ENCODE results near the gene CYP11A1.

The CYP11A1 gene

DNA sequence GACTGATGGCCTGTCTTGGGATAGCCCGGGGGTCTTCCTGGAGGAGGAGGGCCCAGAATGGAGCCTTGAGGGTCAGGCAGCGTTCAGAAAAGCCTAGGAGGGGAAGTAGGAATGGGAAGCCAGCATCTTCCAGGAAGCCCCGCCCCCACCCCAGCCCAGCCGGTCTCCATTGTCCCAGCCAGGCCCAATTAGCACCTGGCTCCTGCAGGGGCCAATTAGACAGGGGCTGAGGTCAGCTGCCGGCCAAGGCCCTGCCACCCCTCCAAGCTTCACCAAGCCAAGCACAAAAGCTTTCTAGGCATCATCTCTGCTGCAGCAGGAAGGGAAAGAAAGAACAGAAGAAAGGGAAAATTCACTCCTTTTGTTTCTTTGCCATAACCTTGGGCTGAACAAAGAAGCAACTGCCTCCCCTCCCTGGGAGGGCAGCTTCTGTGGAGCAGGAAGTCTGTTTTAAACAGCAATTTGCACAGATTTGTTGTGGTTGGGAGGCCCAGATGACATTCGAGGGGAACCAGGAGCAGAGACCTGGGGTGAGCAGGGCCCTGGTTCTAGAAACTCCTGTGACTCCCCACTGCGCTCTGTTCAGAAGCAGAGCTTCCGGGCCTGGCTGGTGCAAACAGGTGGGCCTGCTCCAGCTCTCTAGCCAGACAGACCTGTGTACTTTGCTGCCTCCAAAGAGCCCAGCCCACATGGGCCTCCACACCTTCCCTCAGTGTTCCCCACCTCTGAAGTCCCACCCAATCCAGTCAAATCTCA lies 47.7 kb downstream of the CYP11A1 start:
- no peak for DNase-seq

- DNase-seq, result no peak
These were observed 48.3 kb downstream of the CYP11A1 start for GRCh38 chr15:74319138-74319460.

DNA sequence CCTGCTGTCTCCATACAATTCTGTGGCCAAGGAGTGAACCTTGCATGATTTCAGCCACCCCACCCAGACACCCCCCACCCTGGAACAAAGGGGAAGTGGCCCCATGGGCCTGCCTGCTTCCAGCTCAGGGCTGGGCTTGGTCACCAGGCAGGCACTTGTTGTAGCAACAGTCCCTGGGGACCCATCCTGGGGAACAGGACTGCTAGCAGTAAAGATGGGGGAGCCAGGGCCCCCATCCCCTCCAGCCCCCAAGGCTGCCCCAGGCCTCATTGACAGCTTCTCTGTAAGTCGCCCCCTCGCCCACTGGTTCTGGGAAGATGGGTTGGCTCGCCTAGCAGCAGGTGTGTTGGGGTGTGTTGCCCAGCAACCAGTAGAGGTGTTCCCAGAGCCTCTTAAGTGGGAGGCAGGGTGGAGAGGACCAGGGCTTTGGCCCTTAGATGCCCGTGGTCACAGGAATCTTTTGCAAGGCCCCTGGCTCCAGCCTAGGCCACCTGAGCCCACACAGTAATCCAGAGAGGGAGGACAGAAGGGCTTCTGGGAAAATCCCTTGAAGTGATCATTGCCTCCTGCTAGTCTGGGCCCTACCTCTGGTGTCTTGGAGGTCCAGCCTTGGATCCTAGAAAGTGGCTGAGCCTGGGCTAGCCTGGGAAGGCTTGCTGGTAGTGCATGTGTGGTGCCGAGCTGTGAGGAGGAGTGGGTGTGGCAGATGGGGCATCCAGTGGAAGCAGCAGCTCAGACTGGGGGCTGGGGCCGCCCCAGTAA lies 48.9 kb downstream of the CYP11A1 start:
- DNase-seq, result no peak

DNA sequence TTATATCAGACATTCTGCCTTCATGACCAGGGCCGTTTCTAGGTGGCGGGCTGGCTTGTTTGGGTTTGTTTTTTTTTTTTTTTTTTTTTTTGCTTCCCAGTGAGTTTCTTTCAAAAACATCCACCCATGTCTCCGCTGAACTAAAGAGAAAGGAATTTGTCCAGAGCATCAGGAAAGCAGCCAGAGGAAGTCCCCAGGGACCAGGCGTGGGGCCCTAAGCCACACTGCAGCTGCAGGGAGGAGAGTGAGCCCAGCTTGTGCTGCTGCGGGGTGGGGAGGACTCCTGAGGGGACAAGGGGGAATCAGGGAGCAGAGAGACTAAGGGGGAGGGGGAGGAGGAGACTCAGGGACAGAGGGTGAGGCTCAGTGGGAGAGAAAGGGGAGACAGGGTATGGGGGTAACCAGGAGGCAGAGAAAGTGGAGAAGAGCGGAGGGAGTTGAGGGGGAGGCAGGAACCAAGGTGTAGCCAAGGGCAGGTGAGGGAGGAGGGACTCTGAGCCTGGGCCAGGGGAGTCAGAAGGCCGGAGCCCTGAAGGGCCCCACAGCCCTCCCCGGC lies 49.5 kb downstream of the CYP11A1 start:
- no peak for DNase-seq

GRCh38 chr15:74316141-74316540 lies 51.3 kb downstream of the CYP11A1 start:
- DNase-seq, result no peak

- DNase-seq, result no peak
These were observed 51.8 kb downstream of the CYP11A1 start for GRCh38 chr15:74315626-74316025.

DNA sequence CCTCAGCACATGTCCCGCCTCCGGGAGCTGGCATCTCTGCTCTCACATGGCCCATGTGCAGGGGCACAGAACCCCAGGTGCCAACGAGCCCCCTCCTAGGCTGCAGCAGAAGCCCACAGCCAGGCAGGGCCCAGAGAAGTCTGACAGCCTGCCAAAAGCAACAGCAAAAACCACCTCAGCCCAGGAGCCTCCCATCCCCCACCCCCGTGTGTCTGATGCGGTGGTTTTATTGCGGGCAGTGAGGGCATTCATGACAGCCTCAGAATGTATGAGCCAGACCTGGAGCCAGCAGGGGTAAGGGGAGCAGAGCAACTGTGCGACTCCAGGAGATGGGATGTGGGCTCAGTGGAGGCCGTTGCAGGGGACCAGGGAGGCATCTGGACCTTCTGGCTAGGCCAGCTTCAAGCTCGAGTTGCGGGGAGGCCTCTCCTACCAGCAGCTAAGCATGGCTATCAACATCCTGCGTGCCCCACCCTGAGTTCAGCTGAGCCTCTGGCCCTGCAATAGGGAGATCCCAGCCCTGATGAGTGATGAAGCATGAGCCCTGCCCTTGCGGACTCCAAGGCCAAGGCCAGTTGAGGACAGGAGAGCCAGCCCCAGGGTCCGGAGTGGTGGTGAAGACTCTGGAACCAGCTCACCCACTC lies 52.5 kb downstream of the CYP11A1 start:
- DNase-seq, result no peak

DNA sequence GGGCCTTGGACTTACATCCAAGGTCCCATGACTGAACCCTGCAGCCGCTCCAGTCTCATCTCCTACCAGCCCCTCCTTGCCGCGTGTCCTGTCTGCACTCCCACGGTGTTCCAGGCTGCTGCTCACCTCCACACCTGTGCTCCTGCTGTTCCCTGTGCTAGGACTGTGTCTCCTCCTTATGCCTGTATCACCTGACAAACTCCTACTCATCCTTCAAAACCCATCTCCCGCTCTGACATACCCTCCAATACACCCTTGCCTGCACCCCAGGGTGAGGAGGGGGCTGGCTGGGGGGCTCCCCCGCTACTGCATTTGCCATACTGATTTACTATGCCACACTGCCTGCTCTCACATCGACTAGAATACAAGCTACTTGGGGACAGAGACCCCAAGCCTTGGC lies 53.6 kb downstream of the CYP11A1 start:
- DNase-seq, result no peak

DNA sequence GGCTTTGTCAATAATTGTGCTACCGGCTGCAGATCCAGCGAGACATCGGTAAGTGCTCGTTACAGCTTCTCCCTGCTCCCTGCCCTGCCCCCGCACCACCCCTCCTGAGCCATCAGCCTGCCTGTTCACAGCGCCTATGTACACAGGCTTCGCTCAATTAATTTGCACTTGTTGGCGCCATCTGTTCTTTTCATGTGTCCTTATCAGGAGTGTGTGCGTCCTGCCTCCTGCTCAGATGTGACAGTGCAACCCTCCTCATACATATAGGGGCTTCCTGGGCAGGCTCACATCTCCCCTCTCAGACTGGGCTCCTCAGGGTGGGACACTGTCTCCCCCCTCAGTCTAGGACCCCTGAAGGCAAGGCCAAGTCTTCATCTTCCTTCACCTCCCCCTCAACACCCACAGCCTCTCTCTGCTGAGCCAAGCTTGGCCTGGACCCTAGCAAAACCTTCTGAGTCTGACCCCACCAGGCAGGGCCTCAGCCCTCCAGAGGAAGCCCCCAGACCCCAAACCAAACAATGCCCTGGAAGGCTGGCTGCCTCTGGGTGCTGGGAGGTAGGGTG lies 54.9 kb downstream of the CYP11A1 start:
- DNase-seq, result no peak

GRCh38 chr15:74311734-74312444 lies 55.6 kb downstream of the CYP11A1 start:
- no peak for DNase-seq

GRCh38 chr15:74307827-74308811 lies 59.3 kb downstream of the CYP11A1 start:
- no peak for DNase-seq

GRCh38 chr15:74306781-74307217 lies 60.6 kb downstream of the CYP11A1 start:
- DNase-seq, result no peak

DNA sequence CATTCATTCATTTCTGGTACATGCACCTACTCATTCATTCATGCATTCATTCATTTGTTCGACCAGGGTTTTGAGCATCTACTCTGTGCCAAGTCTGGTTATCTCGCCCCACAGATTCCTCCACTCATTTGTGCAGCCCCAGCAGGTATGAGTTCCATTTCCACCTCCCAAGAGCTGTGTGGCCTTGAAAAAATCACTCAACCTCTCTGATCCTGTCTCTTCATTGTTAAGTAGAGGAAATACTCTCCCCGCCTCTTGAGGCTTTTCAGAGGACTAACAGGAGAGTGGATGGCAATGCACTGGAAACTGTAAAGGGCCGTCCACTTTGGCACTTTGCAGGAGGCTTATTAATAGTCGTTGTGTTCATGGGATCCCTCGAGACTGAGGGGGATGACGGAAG lies 61.8 kb downstream of the CYP11A1 start:
- no peak for DNase-seq

DNA sequence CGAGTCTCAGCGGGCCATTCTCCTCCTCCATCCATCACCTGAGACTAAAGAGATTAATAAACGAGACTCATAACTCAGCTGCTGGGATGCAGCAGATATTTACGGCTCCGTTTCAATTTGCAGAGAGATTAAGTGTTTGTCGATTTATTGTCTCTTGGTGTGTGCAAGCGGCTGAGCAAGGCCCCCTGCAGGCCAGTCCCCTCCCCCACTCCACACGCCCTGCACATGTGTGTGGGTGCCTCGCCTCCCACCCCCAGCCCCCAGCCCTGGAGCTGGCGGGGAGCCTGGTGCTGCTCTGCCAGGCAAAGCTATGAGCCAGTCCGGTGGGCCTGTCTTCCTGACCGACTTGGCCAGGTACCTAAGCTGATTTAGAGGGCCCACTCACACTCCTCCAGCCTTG lies 63.0 kb downstream of the CYP11A1 start:
- DNase-seq, result no peak

GRCh38 chr15:74303741-74304309 lies 63.6 kb downstream of the CYP11A1 start:
- no peak for DNase-seq

GRCh38 chr15:74302821-74303359 lies 64.6 kb downstream of the CYP11A1 start:
- DNase-seq, result no peak

DNA sequence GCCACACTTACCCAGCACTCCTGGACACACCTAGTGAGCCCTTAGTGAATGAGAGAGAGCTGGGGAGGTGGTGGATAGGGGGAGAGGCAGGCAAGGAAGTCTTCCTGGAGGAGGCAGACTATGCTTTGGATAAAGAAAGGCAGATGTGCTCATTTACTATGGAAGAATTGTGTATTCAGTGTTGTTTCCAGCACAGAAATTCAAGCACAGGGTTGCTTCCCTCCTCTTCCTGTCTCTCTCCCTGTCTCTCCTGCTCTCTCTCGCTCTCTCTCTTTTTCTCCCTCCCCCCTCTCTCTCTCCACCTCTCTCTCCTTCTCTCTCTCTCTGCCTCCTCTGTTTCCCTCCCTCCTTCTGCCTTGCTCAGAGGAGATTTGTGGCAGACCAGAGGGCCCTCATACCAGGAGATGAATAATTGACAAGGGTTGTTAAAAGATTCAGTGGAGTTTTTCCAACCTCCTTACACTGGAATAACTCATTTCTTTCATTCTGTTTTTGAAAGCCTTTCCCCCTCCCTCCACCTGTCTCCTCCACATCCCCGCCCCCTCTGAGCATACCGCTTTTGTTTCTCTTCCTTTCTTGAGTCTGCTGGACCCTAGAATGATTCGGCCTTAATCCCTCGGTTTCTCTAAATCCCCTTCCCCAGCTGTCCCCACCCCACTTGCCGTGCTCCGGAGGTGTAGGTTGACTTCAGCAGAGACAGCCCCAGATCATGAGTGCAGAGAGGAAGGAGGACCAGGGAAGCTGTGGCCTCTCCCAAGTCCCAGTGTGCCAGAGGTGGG lies 65.7 kb downstream of the CYP11A1 start:
- DNase-seq, result no peak

DNA sequence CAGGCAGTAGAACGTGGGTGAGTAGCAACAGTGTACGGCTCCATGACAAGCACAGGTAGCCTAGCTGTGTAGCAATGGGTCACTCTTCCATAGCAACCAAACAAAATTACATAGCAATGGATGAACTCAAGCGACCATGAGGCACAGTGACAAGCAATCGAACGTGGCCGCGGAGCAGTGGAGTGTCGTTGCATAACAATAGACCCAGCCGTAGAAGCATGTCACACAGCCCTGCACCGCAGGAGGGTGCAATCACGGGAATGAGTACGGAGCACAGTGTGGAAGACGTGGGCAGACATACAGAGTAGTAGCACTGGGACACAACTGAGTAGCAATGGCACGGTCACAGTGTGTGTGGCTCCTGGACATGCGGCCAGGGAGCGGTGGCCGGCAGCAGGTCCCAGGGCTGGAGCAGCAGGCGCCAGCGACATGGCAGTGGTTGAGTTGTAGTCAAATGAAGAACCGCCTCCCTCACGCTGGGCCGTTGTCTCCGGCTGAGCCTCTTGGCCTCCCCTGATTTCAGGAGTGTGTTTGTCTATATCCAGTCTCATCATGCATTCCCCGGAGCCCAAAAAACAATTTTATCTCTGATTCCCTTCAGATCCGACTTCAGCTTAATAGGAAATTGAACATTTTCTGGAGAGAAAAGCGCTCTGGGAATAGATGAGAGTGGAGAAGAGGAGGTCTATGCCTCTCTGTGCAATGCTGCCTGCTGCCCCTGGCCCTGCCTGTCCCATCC lies 67.2 kb downstream of the CYP11A1 start:
- no peak for DNase-seq

GRCh38 chr15:74297887-74298286 lies 69.6 kb downstream of the CYP11A1 start:
- no peak for DNase-seq

All from central memory CD4-positive, alpha-beta T cell (primary cell).